HEK293 (cell line): ENCODE data around the gene IL18R1.

Source experiments
- CTCF ChIA-PET: fragments of 350-600 bp; formaldehyde crosslinking; extraction: SDS; loops from one replicate; lab custom pipeline; 2021; ENCODE audit warnings: antibody characterized with exemption; lab: Yijun Ruan, JAX
- POLR2A ChIA-PET: fragments of 300-600 bp; formaldehyde crosslinking; extraction: SDS; loops from one replicate; lab custom pipeline; 2020; ENCODE audit warnings: antibody characterized with exemption, inconsistent platforms; lab: Yijun Ruan, JAX
- H3K27ac ChIP-seq: fragments of 200-500 bp; sonication (Bioruptor generic); 2 replicates; pipeline ENCODE4 v1.5.1; 2014; ENCODE audit warnings: low read depth, low read length, control low read depth, inconsistent platforms; ENCODE audit errors: extremely low read depth
- H3K36me3 ChIP-seq, 2 experiments: fragments of 200-500 bp in 1 of 2; sonication (Bioruptor generic) in 1 of 2; 1 replicate in 1 of 2; 2 replicates in 1 of 2; pipeline ENCODE4 v1.5.1; 2014 to 2017; ENCODE audit warnings: inconsistent platforms in 2 of 2, low read length in 2 of 2; ENCODE audit not compliant: control insufficient read depth in 2 of 2, insufficient read depth in 1 of 2
- H3K4me1 ChIP-seq: fragments of 200-500 bp; sonication (Bioruptor generic); 2 replicates; pipeline ENCODE4 v1.5.1; 2014; ENCODE audit warnings: mild to moderate bottlenecking, low read length, inconsistent platforms; ENCODE audit not compliant: control insufficient read depth, insufficient read depth
- H3K4me3 ChIP-seq: 2 replicates; pipeline ENCODE4 v1.5.1; 2011; ENCODE audit warnings: low read depth, mild to moderate bottlenecking, control low read depth, low read length, moderate library complexity
- H3K9me3 ChIP-seq: fragments of 200-500 bp; sonication (Bioruptor generic); 2 replicates; pipeline ENCODE4 v1.5.1; 2014; ENCODE audit warnings: low read depth, low read length, inconsistent platforms; ENCODE audit not compliant: control insufficient read depth, insufficient read depth
- BCL6B ChIP-seq: fragments of 450-650 bp; formaldehyde crosslinking; IDR thresholded peaks from 2 replicates; pipeline ENCODE4 v1.5.1; 2017; ENCODE audit warnings: missing biosample characterization, missing genetic modification characterization
- KLF9 ChIP-seq: fragments of 450-650 bp; formaldehyde crosslinking; IDR thresholded peaks from 2 replicates; pipeline ENCODE4 v1.5.1; 2016; ENCODE audit warnings: missing biosample characterization, missing genetic modification characterization, low read depth
- PRDM10 ChIP-seq: fragments of 450-650 bp; formaldehyde crosslinking; IDR thresholded peaks from 2 replicates; pipeline ENCODE4 v1.5.1; 2016; ENCODE audit warnings: missing biosample characterization, missing genetic modification characterization
- PRDM6 ChIP-seq: fragments of 450-650 bp; formaldehyde crosslinking; IDR thresholded peaks from 2 replicates; pipeline ENCODE4 v1.5.1; 2017; ENCODE audit warnings: missing biosample characterization, missing genetic modification characterization
- ZBTB1 ChIP-seq: fragments of 450-650 bp; formaldehyde crosslinking; IDR thresholded peaks from 2 replicates; pipeline ENCODE4 v1.5.1; 2016; ENCODE audit warnings: missing biosample characterization, missing genetic modification characterization
- ZBTB11 ChIP-seq: fragments of 450-650 bp; formaldehyde crosslinking; conservative IDR thresholded peaks from 2 replicates; pipeline ENCODE4 v1.5.1; 2016; ENCODE audit warnings: low read depth, missing biosample characterization, missing genetic modification characterization
- ZNF155 ChIP-seq: fragments of 450-650 bp; formaldehyde crosslinking; IDR thresholded peaks from 2 replicates; pipeline ENCODE4 v1.5.1; 2016; ENCODE audit warnings: missing biosample characterization, missing genetic modification characterization
- ZNF16 ChIP-seq: fragments of 450-650 bp; formaldehyde crosslinking; IDR thresholded peaks from 2 replicates; pipeline ENCODE4 v1.5.1; 2016; ENCODE audit warnings: low read depth, missing biosample characterization, missing genetic modification characterization
- ZNF266 ChIP-seq: fragments of 450-650 bp; formaldehyde crosslinking; IDR thresholded peaks from 2 replicates; pipeline ENCODE4 v1.5.1; 2016; ENCODE audit warnings: missing biosample characterization, missing genetic modification characterization, low read depth
- ZNF311 ChIP-seq: fragments of 450-650 bp; formaldehyde crosslinking; IDR thresholded peaks from 2 replicates; pipeline ENCODE4 v1.5.1; 2017; ENCODE audit warnings: missing biosample characterization, missing genetic modification characterization, borderline replicate concordance
- ZNF423 ChIP-seq: fragments of 450-650 bp; formaldehyde crosslinking; IDR thresholded peaks from 2 replicates; pipeline ENCODE4 v1.5.1; 2016; ENCODE audit warnings: missing biosample characterization, missing genetic modification characterization
- ZSCAN18 ChIP-seq: fragments of 450-650 bp; formaldehyde crosslinking; IDR thresholded peaks from 2 replicates; pipeline ENCODE4 v1.5.1; 2016; ENCODE audit warnings: missing biosample characterization, missing genetic modification characterization

The IL18R1 gene

GRCh38 chr2:102315921-102316320 is 39.7 kb upstream of the IL18R1 start:
- POLR2A ChIA-PET, result no interaction called here

More at GRCh38 chr2:102315921-102316320, 39.7 kb upstream of the IL18R1 start:
- Histone ChIP-seq H3K9me3 (no peaks in the 10 kb centered on the region), H3K4me1 (no peaks in the 10 kb centered on the region), H3K27ac (no peak overlapping the region), H3K4me3 (no peak overlapping the region), H3K36me3 (no peaks in the 10 kb centered on the region)
- CTCF ChIA-PET, result interaction anchor here (0.8 kb wide), 1 partner anchor 296 kb away, joined by 3 read pairs; no protein-coding TSS in a partner anchor
- TF ChIP-seq ZNF423 (tag by site-specific recombination) (no peak), ZNF155 (tag by site-specific recombination) (no peak), ZNF16 (tag by site-specific recombination) (no peak), ZBTB11 (no peak), ZNF266 (tag by site-specific recombination) (no peak), ZNF311 (tag by site-specific recombination) (no peak), ZBTB1 (tag by site-specific recombination) (no peak), PRDM10 (tag by site-specific recombination) (no peak), KLF9 (tag by site-specific recombination) (no peak), BCL6B (tag by site-specific recombination) (no peak), ZSCAN18 (tag by site-specific recombination) (no peak), PRDM6 (no peak)
- TF ChIP-seq, all 188 proteins: peak for 0
